ENCODE data around the gene SLC66A2.

DNA sequence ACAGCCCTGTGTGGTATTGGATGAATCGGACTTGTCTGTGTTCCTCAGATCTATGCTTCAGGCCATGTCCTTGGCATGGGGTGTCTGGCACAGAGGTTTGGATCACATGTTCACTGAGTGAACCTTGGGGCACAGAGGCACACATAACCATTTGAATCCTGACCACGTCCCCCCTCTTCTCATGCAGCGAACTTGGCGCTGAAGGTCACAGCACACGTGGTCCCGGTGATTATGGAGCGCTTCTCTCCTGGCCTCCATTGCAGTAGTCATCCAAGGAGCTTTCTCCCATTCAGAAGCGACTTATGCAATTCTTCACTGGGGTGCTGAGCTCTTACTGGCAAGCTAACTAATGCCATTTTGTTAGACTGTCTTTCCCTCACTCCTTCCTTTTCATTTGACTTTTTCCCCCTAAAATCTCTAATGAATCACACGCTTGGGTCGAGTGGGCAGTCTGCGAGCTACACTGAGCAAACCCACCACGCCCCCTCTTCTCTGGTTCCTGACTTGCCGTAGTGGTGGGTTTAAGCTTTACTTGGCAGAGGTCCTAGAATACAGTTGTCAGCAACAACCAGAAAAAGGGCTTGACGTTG is 94.3 kb downstream of the SLC66A2 start:
- no peak for TF ChIP-seq EP300 (IDR thresholded peaks at IDR 0.05)
- TF ChIP-seq POLR2A (IDR thresholded peaks at IDR 0.05): no peak

Measured in stomach (tissue), 4 donors.